K562 (cell line): ENCODE measurements around the gene RHO. TPM values are rescaled to one million over a fixed set of nuclear protein-coding genes. Genes with fewer than 3 reads are reported as not detected.

Experiments
- ATAC-seq: fragments of 200-7000 bp; cut with Tn5 transposase; 3 replicates; pipeline ENCODE4 v1.9.1; 2020; ENCODE audit warnings: moderate library complexity
- BruUV-seq: library from RNA; stranded (reverse); fragments of 400-500 nt; replicated peaks from 2 replicates; lab custom pipeline; 2021; lab: Mats Ljungman, UMichigan
- CTCF ChIA-PET: fragments of 300-600 bp; formaldehyde crosslinking; extraction: SDS; loops from one replicate; lab custom pipeline; 2021; ENCODE audit warnings: low intra/inter-chr PET ratio; lab: Yijun Ruan, JAX
- POLR2A ChIA-PET: fragments of 300-600, 350-650 bp; sonication (Branson Sonifier 250); formaldehyde crosslinking; extraction: SDS; loops from one replicate; lab custom pipeline; 2021; ENCODE audit warnings: antibody characterized with exemption, inconsistent platforms; lab: Yijun Ruan, JAX
- DNase-seq, 4 experiments: peaks; one replicate each; pipeline versions ENCODE4 v3.0.0 to v3.0.0-alpha.2; 2011 to 2018; ENCODE audit warnings: low spot score in 3 of 4, mixed read lengths in 3 of 4; ENCODE audit errors: extremely low read depth in 1 of 4
- FAIRE-seq: peaks from 2 replicates; lab custom pipeline; 2011; peaks lifted over from hg19 to GRCh38; lab: Jason Lieb, UNC
- H2AFZ ChIP-seq: 2 replicates; pipeline ENCODE4 v1.6.0; 2011; ENCODE audit warnings: low read depth, low read length, control low read depth, inconsistent platforms
- H3K27ac ChIP-seq: fragments of 200-600 bp; 3 replicates; pipeline ENCODE4 v1.8.0; 2011; ENCODE audit warnings: low read depth, mild to moderate bottlenecking, control low read depth, inconsistent platforms, low read length, moderate library complexity, mixed read lengths; ENCODE audit errors: extremely low read depth
- H3K27me3 ChIP-seq, 2 experiments: fragments of 300-600 bp in 1 of 2; 2 replicates in 1 of 2; 3 replicates in 1 of 2; pipeline versions ENCODE4 v1.6.0 to v1.8.0; 2011; ENCODE audit warnings: inconsistent platforms in 2 of 2, low read length in 2 of 2, mild to moderate bottlenecking in 1 of 2, mixed read lengths in 1 of 2, moderate library complexity in 1 of 2; ENCODE audit not compliant: control insufficient read depth in 2 of 2, insufficient read depth in 2 of 2
- H3K36me3 ChIP-seq: fragments of 300-600 bp; 3 replicates; pipeline ENCODE4 v1.8.0; 2011; ENCODE audit warnings: mild to moderate bottlenecking, low read length, inconsistent platforms; ENCODE audit not compliant: control insufficient read depth, insufficient read depth
- H3K4me1 ChIP-seq, 2 experiments: fragments of 200-600 bp in 1 of 2; replicated peaks in 1 of 2; 2 replicates in 1 of 2; 3 replicates in 1 of 2; pipeline versions ENCODE4 v1.5.1 to v1.8.0; 2011; ENCODE audit warnings: inconsistent platforms in 2 of 2, low read length in 2 of 2, mild to moderate bottlenecking in 1 of 2, mixed read lengths in 1 of 2, moderate library complexity in 1 of 2; ENCODE audit not compliant: control insufficient read depth in 2 of 2, insufficient read depth in 2 of 2
- H3K4me2 ChIP-seq: 2 replicates; pipeline ENCODE4 v1.6.1; 2011; ENCODE audit warnings: low read length, control low read depth, inconsistent platforms, mixed read lengths; ENCODE audit not compliant: insufficient read depth
- H3K4me3 ChIP-seq: fragments of 200-600 bp; sonication (generic), shearing (Covaris generic); 2 replicates; pipeline ENCODE4 v1.5.1; 2016; ENCODE audit warnings: control low read depth, inconsistent platforms
- H3K79me2 ChIP-seq: fragments of 200-600 bp; 3 replicates; pipeline ENCODE4 v1.8.0; 2011; ENCODE audit warnings: low read length, inconsistent platforms; ENCODE audit not compliant: control insufficient read depth, insufficient read depth
- H3K9ac ChIP-seq, 2 experiments: 2 replicates each; pipeline versions ENCODE4 v1.6.0 to v1.6.1; 2011; ENCODE audit warnings: low read depth in 2 of 2, low read length in 2 of 2, control low read depth in 1 of 2, inconsistent platforms in 1 of 2, mild to moderate bottlenecking in 1 of 2, mixed read lengths in 1 of 2; ENCODE audit not compliant: insufficient read depth in 1 of 2
- H3K9me1 ChIP-seq: one replicate; pipeline ENCODE4 v1.6.0; 2011; ENCODE audit warnings: inconsistent platforms, mild to moderate bottlenecking, low read length, moderate library complexity; ENCODE audit not compliant: control insufficient read depth, insufficient read depth
- H3K9me3 ChIP-seq: replicated peaks from 2 replicates; pipeline ENCODE4 v1.5.1; 2011; ENCODE audit warnings: low read depth, low read length, inconsistent platforms; ENCODE audit not compliant: control insufficient read depth, insufficient read depth
- H4K20me1 ChIP-seq: replicated peaks from 2 replicates; pipeline ENCODE4 v1.6.1; 2011; ENCODE audit warnings: low read length, inconsistent platforms, mixed read lengths; ENCODE audit not compliant: control insufficient read depth, insufficient read depth
- CREM ChIP-seq: IDR thresholded peaks from 2 replicates; pipeline ENCODE4 v1.6.1; 2014; ENCODE audit warnings: antibody characterized with exemption, low read depth
- FOXM1 ChIP-seq, 2 experiments: fragments of 450-650 bp in 1 of 2; sonication (generic) in 1 of 2; formaldehyde crosslinking in 1 of 2; IDR thresholded peaks; 2 replicates each; pipeline versions ENCODE4 v1.6.1 to v1.9.0; 2017 to 2022; ENCODE audit warnings: low read depth in 2 of 2, mild to moderate bottlenecking in 2 of 2, missing genetic modification reagents in 1 of 2, moderate library complexity in 1 of 2
- SPI1 ChIP-seq: IDR thresholded peaks from 2 replicates; pipeline ENCODE4 v1.6.1; 2011; ENCODE audit warnings: low read depth, low read length, control low read depth, borderline replicate concordance
- XRCC3 ChIP-seq: fragments of 450-650 bp; IDR thresholded peaks from 2 replicates; pipeline ENCODE4 v1.6.1; 2017; ENCODE audit warnings: mild to moderate bottlenecking, moderate library complexity
- ZNF436 ChIP-seq: fragments of 250-450, 450-650 bp; sonication (Bioruptor Pico); formaldehyde crosslinking; IDR thresholded peaks from 2 replicates; pipeline ENCODE4 v1.7.0; 2020; ENCODE audit warnings: mild to moderate bottlenecking
- ZNF551 ChIP-seq: fragments of 250-450 bp; sonication (Bioruptor Pico); IDR thresholded peaks from 2 replicates; pipeline ENCODE4 v1.5.0; 2021; ENCODE audit warnings: mild to moderate bottlenecking, moderate library complexity
- WGBS: fragments of 100-300 bp; shearing (Covaris generic); methylation state at CpG from one replicate; pipeline ENCODE4 v1.1.6; 2016; ENCODE audit warnings: low coverage, mixed read lengths; ENCODE audit not compliant: insufficient coverage; ENCODE audit errors: missing lambda C conversion rate; 5-methylcytosine and 5-hydroxymethylcytosine counted together
- in situ Hi-C: fragments of 300-500 bp; cut with MboI; formaldehyde crosslinking; loops from 4 replicates; pipeline ENCODE4 v1.15.0; 2018; ENCODE audit warnings: inconsistent platforms, mixed read lengths
- intact Hi-C: fragments of 100-400 bp; cut with micrococcal nuclease; formaldehyde crosslinking; loops from 2 replicates; pipeline ENCODE4 v1.14.2; 2022
- polyA plus RNA-seq, 8 experiments: library from polyadenylated mRNA; depleted of rRNA in 4 of 8; stranded (reverse) in 5 of 8; unstranded in 3 of 8; fragments of >200 nt; fragmentation: Nextera tagmentation in 2 of 8; fragmentation: Illumina TruSeq in 1 of 8; extraction: Ambion mirVana in 2 of 8; extraction: Trizol in 1 of 8; gene quantifications; 2 replicates each; pipeline versions ENCODE4 v1.2.1 to v1.2.3, GENCODE V29; 2011 to 2014; ENCODE audit warnings: inconsistent platforms in 1 of 8, missing spikeins in 1 of 8
- total RNA-seq, 7 experiments: library from RNA; depleted of rRNA in 6 of 7; stranded (reverse); fragments of >200 nt in 6 of 7; fragmentation: Illumina TruSeq in 2 of 7; extraction: Trizol in 2 of 7; gene quantifications; 2 replicates each; pipeline versions ENCODE4 v1.2.1 to v1.2.3, GENCODE V29; 2011 to 2021; ENCODE audit warnings: low replicate concordance in 1 of 7
- TF ChIP-seq, protein P1 (sequence below): IDR thresholded peaks from 2 replicates; pipeline ENCODE4 v1.6.1; 2016; ENCODE audit warnings: missing genetic modification characterization, missing compliant biosample characterization

Gene RHO
- total and polyA plus RNA-seq, 9 of the 15 experiments (the other 6 are each of a cell fraction or from before 2014, with no cell fraction given), result not detected

DNA sequence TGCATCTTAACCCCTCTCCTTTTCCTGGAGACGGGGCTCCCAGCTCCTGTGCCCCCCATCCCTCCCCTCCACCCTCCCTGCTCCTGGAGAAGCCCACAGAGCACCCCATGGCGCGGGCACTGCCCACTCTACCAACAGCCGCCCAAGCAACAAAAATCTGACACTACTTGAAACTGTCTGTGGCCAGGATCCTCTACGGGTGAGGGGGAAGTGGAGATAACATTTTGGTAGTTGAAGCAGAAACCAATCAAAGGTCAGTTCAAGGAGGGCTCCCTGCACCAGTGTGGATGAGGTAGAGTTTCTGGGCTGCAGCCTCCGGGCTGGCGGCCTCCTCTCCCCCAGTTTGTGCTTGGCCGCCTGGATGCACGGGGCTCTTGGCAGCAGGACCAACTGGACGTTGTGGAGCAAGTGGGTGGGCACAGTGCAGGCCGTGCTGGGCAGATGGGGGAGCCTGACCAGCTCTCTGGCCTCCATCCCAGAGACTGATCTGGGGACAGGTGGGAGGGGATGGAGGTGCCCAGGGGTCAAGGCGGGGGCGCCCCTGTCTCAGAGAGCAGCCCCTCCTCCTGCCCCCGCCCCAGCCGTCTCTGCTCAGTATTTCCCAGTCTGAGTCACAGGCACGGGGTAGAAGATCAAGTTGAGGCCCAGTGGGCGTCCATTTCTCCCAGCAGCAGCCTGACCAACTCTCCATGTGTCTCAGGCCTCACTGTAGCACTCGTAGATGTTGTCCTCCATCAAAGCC lies 27.3 kb downstream of the RHO start (continued):
- TF ChIP-seq, protein P1, sequence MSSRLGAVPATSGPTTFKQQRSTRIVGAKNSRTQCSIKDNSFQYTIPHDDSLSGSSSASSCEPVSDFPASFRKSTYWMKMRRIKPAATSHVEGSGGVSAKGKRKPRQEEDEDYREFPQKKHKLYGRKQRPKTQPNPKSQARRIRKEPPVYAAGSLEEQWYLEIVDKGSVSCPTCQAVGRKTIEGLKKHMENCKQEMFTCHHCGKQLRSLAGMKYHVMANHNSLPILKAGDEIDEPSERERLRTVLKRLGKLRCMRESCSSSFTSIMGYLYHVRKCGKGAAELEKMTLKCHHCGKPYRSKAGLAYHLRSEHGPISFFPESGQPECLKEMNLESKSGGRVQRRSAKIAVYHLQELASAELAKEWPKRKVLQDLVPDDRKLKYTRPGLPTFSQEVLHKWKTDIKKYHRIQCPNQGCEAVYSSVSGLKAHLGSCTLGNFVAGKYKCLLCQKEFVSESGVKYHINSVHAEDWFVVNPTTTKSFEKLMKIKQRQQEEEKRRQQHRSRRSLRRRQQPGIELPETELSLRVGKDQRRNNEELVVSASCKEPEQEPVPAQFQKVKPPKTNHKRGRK (tag), result no peak
- TF ChIP-seq FOXM1 (IDR thresholded peaks at IDR 0.05; ENCODE audit: low read depth), result no peak
- no peak for TF ChIP-seq FOXM1 (CRISPR knock-in tag; IDR thresholded peaks at IDR 0.05; ENCODE audit: low read depth)
- TF ChIP-seq ZNF551, result no peak

DNA sequence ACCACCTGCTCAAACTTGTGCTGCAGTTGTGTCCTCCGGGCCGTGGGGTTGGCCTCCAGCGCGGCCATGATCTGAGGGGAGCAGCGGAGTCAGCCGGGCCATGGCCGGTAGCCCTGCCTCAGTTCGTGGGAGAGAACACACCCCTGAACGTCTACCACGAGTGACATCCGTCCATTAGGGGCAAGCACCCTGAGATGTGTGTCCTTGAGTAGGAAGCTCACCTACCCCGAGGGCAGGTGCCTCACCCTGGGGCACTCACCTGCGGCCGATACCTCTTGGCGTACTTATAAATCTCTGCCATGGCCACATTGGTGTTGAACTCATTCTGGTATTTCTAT lies 27.9 kb downstream of the RHO start:
- no peaks in the 10 kb centered on the region for H3K79me2 ChIP-seq
- in situ Hi-C loops, result no loop called here
- BruUV-seq, result no TSS peak
- H3K4me1 ChIP-seq, result peaks cover 7 to 50% of the 10 kb centered on the region in 2 experiments; a peak in 4 of 5 replicates
- H3K27ac ChIP-seq, result no peak overlapping the region
- H2AFZ ChIP-seq, result no peak overlapping the region
- no peaks in the 10 kb centered on the region for H3K27me3 ChIP-seq
- no peak for FAIRE-seq
- peaks cover 20% of the 10 kb centered on the region; the same call in 1 of the 3 replicates for H3K36me3 ChIP-seq
- DNase-seq, result no peak
- H3K9me1 ChIP-seq, result no peaks in the 10 kb centered on the region
- no peak for ATAC-seq
- intact Hi-C loops, result no loop called here
- H3K9ac ChIP-seq, result no peak overlapping the region
- no peak overlapping the region for H3K4me3 ChIP-seq
- H4K20me1 ChIP-seq, result no peaks in the 10 kb centered on the region
- 82% methylated on average over 12 of the region's 15 CpGs for WGBS
- TF ChIP-seq XRCC3 (no peak), CREM (no peak), ZNF436 (CRISPR knock-in tag) (no peak), SPI1 (no peak)
- POLR2A ChIA-PET, result no interaction called here
- H3K9me3 ChIP-seq, result no peaks in the 10 kb centered on the region
- CTCF ChIA-PET, result no interaction called here
- no peak overlapping the region for H3K4me2 ChIP-seq
